Natural killer cell (primary cell): ENCODE results near the gene NFE2L3. TPM values are rescaled to one million over a fixed set of nuclear protein-coding genes. Genes with fewer than 3 reads are reported as not detected.
"Not testable (repeated sequence)": the region's sequence is repeated elsewhere in the genome, so short reads cannot be mapped to it uniquely, and the experiment has no call there.

Experiments
- ATAC-seq, 3 donors: fragments of 150-1000 bp in 2 of 3; fragments of 200-7000 bp in 1 of 3; cut with Tn5 transposase; 1 replicate in 1 of 3; 2 replicates in 2 of 3; pipeline ENCODE4 v1.10.0; 2021; ENCODE audit warnings: mild to moderate bottlenecking in 2 of 3, moderate library complexity in 2 of 3
- DNase-seq, 2 donors: peaks; one replicate each; pipeline versions ENCODE4 v3.0.0 to v3.0.0-alpha.2; 2013 to 2021; ENCODE audit warnings: mixed read lengths in 1 of 2
- H3K27ac ChIP-seq: one replicate; pipeline ENCODE4 v1.5.1; 2013; ENCODE audit warnings: mild to moderate bottlenecking, low read length
- H3K27me3 ChIP-seq: one replicate; pipeline ENCODE4 v1.6.1; 2013; ENCODE audit warnings: low read length; ENCODE audit not compliant: control insufficient read depth, insufficient read depth
- H3K36me3 ChIP-seq: one replicate; pipeline ENCODE4 v1.6.1; 2013; ENCODE audit warnings: low read length; ENCODE audit not compliant: control insufficient read depth, insufficient read depth
- H3K4me1 ChIP-seq: one replicate; pipeline ENCODE4 v1.6.1; 2013; ENCODE audit warnings: low read length; ENCODE audit not compliant: control insufficient read depth, insufficient read depth
- H3K4me3 ChIP-seq: one replicate; pipeline ENCODE4 v1.5.1; 2013; ENCODE audit warnings: low read length
- H3K9me3 ChIP-seq: one replicate; pipeline ENCODE4 v1.6.1; 2013; ENCODE audit warnings: low read length; ENCODE audit not compliant: control insufficient read depth, insufficient read depth
- H3K27ac Mint-ChIP-seq, 2 donors: one replicate each; pipeline ENCODE4 v1.8.0; 2022; ENCODE audit warnings: mild to moderate bottlenecking in 2 of 2, mixed read lengths in 2 of 2, moderate library complexity in 1 of 2
- H3K27me3 Mint-ChIP-seq, 2 donors: one replicate each; pipeline ENCODE4 v1.8.0; 2022; ENCODE audit warnings: low read depth in 2 of 2, mixed read lengths in 2 of 2
- H3K36me3 Mint-ChIP-seq: one replicate; pipeline ENCODE4 v1.8.0; 2022; ENCODE audit warnings: mixed read lengths
- H3K4me1 Mint-ChIP-seq, 2 donors: one replicate each; pipeline ENCODE4 v1.8.0; 2022; ENCODE audit warnings: mixed read lengths in 2 of 2
- H3K4me3 Mint-ChIP-seq: one replicate; pipeline ENCODE4 v1.8.0; 2022; ENCODE audit warnings: mild to moderate bottlenecking, moderate library complexity, mixed read lengths
- H3K9me3 Mint-ChIP-seq, 2 donors: one replicate each; pipeline ENCODE4 v1.8.0; 2022; ENCODE audit warnings: mixed read lengths in 2 of 2
- CTCF ChIP-seq: fragments of 200-600 bp; IDR thresholded peaks from one replicate; pipeline ENCODE4 v1.8.0; 2022; ENCODE audit warnings: antibody characterized with exemption
- WGBS: methylation state at CpG from one replicate; pipeline ENCODE4 v1.1.7; 2013; ENCODE audit warnings: missing lambda C conversion rate; ENCODE audit not compliant: insufficient coverage; 5-methylcytosine and 5-hydroxymethylcytosine counted together
- intact Hi-C: fragments of 100-400 bp; cut with micrococcal nuclease; formaldehyde crosslinking; loops from one replicate; pipeline ENCODE4 v1.14.2; 2022
- total RNA-seq, 4 donors: library from RNA; stranded (reverse); fragments of 120-200 nt in 1 of 4; gene quantifications; one replicate each; pipeline versions ENCODE4 v1.2.3 to v1.2.4, GENCODE V29; 2013 to 2022

Gene NFE2L3
- total RNA-seq, 3 donors from 2014 or later (not counting 1 experiment from before 2014, with no cell fraction given), result 0.68 to 2.0 (median 1.00) TPM

DNA sequence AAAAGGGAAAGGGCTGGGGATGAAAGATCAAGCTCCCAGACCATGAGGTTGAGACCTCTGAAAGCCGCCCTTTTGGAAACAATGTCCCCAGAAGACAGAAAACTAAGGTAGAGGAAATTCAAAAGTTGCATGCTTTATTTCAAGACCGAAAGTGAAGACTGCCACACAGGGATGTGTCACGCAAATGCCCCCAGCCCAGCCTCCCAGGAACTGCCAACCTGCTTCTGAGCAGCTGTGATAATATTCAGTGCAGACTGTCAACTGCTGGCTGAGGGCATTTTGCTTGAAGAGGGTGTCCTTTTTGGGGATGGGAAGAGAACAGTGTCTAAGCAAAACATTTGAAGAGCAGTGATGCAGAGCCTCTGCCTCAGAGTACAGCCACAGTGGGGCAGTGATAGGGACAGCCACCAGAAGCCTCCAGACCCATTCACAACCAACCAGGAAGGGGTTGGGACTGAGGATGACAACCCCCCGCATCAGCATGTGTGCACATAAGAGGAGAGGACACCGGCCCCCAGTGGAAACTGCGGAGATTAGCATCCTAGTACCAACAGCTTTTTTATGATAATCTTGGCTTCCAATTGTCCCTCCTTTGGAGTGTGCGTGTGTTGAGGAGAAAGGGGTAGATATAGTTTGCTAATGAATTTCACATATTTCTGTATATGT, 34.7 kb upstream of the NFE2L3 start:
- Mint-ChIP-seq H3K36me3 (no peaks in the 10 kb centered on the region), H3K27ac (no peak overlapping the region), H3K27me3 (peaks cover 5 to 7% of the 10 kb centered on the region in 2 donors), H3K4me3 (no peak overlapping the region), H3K9me3 (no peaks in the 10 kb centered on the region), H3K4me1 (no peaks in the 10 kb centered on the region)
- no peak for TF ChIP-seq CTCF
- H3K36me3 ChIP-seq, result no peaks in the 10 kb centered on the region
- no peak for DNase-seq
- H3K4me3 ChIP-seq, result no peak overlapping the region
- no peaks in the 10 kb centered on the region for H3K4me1 ChIP-seq
- intact Hi-C loops, result no loop called here
- ATAC-seq, result peak in 1 of 3 donors; percentile 17
- no peaks in the 10 kb centered on the region for H3K9me3 ChIP-seq
- no peaks in the 10 kb centered on the region for H3K27me3 ChIP-seq
- H3K27ac ChIP-seq, result no peak overlapping the region
- WGBS, result 78% methylated on average over 4 of the region's 7 CpGs

- intact Hi-C loops, result no loop called here
- H3K4me3 Mint-ChIP-seq, result no peak overlapping the region
- no peak for ATAC-seq
Observed at GRCh38 chr7:26117970-26118369, 34.0 kb upstream of the NFE2L3 start.

DNA sequence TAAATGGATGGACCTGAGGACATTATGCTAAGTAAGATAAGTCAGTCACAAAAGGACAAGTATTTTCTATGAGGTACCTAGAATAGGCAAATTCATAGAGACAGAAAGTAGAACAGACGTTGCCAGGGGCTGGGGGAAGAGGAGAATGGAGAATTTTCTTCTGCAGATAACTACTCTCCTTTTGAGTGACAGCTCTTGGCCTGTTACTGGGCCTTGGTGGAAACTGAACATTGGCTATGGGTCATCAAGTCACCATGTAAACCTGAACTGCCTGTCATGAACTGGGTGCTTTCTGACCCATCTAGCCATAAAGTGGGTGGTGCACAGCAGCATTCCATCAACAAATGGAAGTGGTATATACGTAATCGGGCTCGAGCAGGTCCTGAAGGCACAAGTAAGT, 29.3 kb upstream of the NFE2L3 start:
- 83% methylated on average over 4 of the region's 4 CpGs for WGBS
- ATAC-seq, result no peak
- Histone ChIP-seq H3K27me3 (no peaks in the 10 kb centered on the region), H3K27ac (no peak overlapping the region), H3K4me1 (peaks cover 3% of the 10 kb centered on the region), H3K4me3 (no peak overlapping the region), H3K36me3 (no peaks in the 10 kb centered on the region), H3K9me3 (no peaks in the 10 kb centered on the region)
- no peaks in the 10 kb centered on the region for H3K4me1 Mint-ChIP-seq
- H3K9me3 Mint-ChIP-seq, result no peaks in the 10 kb centered on the region
- H3K27me3 Mint-ChIP-seq, result peaks cover 5 to 6% of the 10 kb centered on the region in 2 donors
- H3K4me3 Mint-ChIP-seq, result no peak overlapping the region
- H3K27ac Mint-ChIP-seq, result no peak overlapping the region
- intact Hi-C loops, result no loop called here
- no peak for TF ChIP-seq CTCF
- DNase-seq, result no peak
- H3K36me3 Mint-ChIP-seq, result no peaks in the 10 kb centered on the region

More at GRCh38 chr7:26117970-26118369, 34.0 kb upstream of the NFE2L3 start:
- Mint-ChIP-seq H3K4me1 (no peaks in the 10 kb centered on the region), H3K36me3 (no peaks in the 10 kb centered on the region), H3K9me3 (no peaks in the 10 kb centered on the region), H3K27ac (no peak overlapping the region), H3K27me3 (peaks cover 5 to 7% of the 10 kb centered on the region in 2 donors)
- H3K27me3 ChIP-seq, result no peaks in the 10 kb centered on the region
- H3K27ac ChIP-seq, result no peak overlapping the region
- H3K36me3 ChIP-seq, result no peaks in the 10 kb centered on the region
- H3K4me3 ChIP-seq, result no peak overlapping the region
- no peak for TF ChIP-seq CTCF
- H3K4me1 ChIP-seq, result no peaks in the 10 kb centered on the region
- H3K9me3 ChIP-seq, result no peaks in the 10 kb centered on the region
- 87% methylated on average over 6 of the region's 6 CpGs for WGBS
- DNase-seq, result no peak

DNA sequence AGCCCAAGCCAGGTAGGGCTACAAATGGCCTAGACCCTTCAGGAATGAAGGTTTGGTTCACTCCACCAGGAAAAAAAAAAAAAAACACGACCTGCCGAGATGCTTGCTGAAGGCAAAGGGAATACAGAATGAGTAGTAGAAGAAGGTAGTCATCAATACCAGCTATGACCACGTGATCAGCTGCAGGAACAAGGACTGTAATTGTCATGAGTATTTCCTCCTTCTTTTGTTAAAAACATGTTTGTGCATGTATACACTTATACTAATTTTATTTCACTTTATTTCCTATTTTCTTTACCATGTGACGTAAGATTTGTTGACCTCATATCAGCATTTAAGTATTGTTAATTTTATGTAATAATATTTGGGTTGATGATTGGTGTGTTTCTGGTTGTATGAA, 27.2 kb upstream of the NFE2L3 start:
- DNase-seq, H3K27me3 ChIP-seq, H3K36me3 Mint-ChIP-seq, H3K36me3 ChIP-seq, H3K4me1 ChIP-seq, H3K9me3 ChIP-seq, H3K27ac Mint-ChIP-seq, intact Hi-C loops, H3K4me1 Mint-ChIP-seq, H3K4me3 Mint-ChIP-seq, H3K27ac ChIP-seq, H3K4me3 ChIP-seq, H3K9me3 Mint-ChIP-seq, H3K27me3 Mint-ChIP-seq, ATAC-seq: not testable (repeated sequence)
- WGBS, result 83% methylated on average over 2 of the region's 4 CpGs
